GM12874 (cell line): Measurements from ENCODE around the gene TBC1D12.

ENCODE experiments used
- TF ChIP-seq, protein P1 (sequence below): IDR thresholded peaks from 2 replicates; pipeline ENCODE4 v1.5.1; 2011; ENCODE audit warnings: low read depth, mild to moderate bottlenecking, control low read depth, low read length, moderate library complexity; ENCODE audit not compliant: insufficient read depth

Gene TBC1D12

DNA sequence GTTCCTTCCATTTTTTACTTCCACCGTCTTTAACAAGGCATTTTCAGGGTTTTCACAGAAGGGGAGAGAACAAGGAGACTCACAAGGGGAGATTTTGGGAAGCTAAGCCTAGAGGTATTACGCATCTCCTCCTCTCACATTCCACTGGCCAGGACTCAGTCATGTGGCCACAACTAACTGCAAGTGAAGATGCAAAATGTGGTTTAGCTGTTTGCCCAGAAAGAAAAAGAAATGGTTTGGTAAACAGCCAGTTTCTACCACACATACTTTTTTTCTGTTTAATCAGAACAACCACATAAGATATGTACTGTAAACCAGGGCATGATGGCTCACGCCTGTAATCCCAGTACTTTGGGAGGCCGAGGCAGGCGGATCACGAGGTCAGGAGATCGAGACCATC is 121.8 kb downstream of the TBC1D12 start:
- TF ChIP-seq, protein P1, sequence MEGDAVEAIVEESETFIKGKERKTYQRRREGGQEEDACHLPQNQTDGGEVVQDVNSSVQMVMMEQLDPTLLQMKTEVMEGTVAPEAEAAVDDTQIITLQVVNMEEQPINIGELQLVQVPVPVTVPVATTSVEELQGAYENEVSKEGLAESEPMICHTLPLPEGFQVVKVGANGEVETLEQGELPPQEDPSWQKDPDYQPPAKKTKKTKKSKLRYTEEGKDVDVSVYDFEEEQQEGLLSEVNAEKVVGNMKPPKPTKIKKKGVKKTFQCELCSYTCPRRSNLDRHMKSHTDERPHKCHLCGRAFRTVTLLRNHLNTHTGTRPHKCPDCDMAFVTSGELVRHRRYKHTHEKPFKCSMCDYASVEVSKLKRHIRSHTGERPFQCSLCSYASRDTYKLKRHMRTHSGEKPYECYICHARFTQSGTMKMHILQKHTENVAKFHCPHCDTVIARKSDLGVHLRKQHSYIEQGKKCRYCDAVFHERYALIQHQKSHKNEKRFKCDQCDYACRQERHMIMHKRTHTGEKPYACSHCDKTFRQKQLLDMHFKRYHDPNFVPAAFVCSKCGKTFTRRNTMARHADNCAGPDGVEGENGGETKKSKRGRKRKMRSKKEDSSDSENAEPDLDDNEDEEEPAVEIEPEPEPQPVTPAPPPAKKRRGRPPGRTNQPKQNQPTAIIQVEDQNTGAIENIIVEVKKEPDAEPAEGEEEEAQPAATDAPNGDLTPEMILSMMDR: no peak

DNA sequence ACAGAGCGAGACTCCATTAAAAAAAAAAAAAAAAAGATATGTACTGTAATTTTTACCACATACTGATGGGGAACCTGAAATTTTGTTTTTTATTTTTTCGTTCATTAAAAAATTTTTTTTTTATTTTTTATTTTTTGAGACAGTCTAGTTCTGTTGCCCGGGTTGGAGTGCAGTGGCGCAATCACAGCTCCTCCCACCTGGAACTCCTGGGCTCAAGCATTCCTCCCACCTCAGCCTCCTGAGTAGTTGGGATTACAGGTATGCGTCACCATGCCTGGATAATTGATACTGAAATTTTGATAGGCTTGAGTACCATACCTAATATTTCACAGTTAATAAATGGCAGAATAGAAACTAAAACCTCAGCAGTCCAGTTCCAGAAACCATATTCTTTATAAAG is 122.4 kb downstream of the TBC1D12 start:
- TF ChIP-seq, protein P1: no peak

DNA sequence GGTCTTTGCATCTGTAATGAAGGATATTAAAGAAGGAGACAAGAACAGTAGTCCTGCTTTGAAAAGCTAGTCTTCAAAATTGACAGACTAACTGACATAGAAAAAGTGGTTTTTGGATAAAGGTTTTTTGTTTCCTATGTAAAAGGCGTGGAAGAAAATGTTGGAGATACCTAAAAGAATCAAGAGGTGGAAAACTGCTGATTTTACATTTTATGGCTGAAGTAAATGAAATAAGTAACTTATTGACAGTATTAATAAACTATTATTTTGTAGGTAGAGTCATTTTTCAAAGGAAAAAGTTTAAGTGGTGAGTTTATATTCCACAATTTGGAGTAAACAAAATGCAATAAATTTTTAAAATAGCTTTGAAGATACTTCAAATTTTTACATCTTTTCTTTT is 130.7 kb downstream of the TBC1D12 start:
- TF ChIP-seq, protein P1: no peak

DNA sequence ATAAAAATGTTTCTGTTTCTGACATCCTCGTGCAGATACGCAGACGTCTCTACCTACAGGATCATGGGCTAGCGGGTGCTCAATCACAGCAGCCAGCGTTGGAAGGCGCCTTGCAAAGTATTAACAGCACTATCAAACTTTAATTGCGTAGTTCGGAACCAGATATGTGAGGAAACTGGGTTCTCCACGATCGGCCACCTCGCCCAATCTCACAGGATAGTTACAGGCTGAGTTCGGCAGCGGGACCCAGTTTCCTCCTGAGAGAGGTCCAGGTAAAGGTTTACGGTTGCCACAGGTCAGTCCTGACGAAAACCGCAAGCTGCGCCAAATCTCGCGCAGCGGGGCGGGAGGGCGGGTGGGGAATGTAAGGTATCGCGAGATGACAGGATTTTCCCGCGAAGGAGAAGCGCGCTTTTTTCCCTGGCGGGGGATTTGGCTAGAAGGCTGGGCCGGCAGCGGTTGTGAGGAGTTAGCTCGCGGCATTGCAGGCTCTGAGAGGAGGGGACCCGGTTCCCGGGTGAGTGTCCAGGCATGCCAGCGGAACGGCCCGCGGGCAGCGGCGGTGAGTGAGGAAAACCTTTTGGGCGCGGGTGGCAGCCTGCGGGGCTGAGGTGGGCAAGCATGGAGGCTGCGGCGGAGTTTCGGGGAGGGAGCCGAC is 143.2 kb downstream of the TBC1D12 start, which contains the start of gene HELLS:
HELLS (plus strand) TSS at position 398 of the 658 bp plus-strand sequence; CDS start at position 532, 134 bp downstream.
- TF ChIP-seq, protein P1: no peak

DNA sequence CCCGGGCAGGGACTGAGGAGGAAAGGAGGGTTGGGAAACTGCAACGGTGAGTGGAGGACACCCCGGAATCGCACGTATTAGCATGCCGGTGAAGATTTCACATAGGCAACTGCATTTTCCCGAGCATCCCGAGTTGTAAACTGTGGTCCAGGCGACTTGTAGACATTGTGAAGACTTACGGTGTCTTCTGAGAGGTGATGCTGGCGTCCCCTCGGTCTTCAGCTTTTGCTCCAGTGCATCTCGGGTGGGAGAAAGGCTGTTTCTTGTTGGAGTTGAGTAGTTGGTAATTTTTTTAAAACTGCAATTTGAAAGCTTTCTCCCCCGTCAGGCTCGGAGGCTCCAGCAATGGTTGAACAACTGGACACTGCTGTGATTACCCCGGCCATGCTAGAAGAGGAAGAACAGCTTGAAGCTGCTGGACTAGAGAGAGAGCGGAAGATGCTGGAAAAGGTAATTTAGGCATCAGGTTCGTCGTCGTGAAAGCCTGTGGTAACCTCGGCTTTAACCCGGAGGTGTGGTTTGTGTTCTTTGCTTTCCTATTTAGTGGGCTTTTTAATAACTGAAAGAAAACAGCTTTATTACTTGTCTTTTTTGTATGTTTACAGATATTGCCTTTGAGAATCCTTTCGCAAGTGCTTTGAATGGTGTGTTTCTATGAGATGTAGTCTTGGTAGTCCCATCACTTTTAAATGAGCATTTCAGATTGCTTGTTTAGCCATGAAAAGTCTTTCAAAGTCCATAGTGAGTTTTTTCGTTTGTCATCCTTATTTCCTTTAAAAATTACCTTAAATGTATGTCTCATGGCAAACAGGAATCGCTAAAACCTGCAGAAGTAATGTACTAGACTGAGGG is 143.9 kb downstream of the TBC1D12 start:
- TF ChIP-seq, protein P1: no peak

DNA sequence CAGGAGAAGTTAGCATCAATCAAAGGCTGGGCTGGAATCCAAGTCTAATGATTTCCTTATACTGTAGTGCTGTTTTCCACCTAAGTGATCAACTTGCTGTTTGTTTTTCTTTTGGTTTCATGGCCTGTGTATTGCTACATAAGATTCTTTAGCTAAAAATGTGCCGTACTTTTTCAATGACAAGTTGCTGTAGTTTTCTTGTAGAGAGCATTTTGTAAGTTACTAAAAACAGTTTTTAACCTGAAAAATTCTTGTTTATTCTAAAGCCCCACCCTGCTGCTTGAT is 144.5 kb downstream of the TBC1D12 start:
- TF ChIP-seq, protein P1: no peak

DNA sequence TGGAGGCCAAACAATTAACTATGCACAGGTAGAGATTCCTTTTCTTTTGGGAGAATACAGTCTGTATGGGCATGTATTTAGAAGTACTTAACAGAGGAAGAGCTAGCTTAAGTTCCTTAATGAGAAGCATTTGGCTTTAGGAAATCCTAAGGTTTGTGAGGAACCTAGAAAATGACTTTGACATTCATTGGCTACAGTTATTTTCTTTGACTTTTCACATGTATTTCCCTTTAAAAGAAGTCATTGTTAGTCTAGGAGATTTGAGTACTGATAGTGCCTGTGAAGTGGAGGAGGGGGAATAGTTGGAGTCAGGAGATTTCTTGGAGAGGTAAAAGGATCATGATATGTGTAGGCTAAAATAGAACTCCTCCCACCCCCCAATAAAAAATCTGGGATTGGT is 146.9 kb downstream of the TBC1D12 start:
- TF ChIP-seq, protein P1: no peak
